ENCODE measurements around the gene SND1. TPM values are rescaled to one million over a fixed set of nuclear protein-coding genes. Genes with fewer than 3 reads are reported as not detected.

Gene SND1
- polyA plus RNA-seq, 4 donors: 47.2 to 148 (median 92.2) TPM

GRCh38 chr7:127713758-127714157, 61.8 kb downstream of the SND1 start:
- Histone ChIP-seq H3K4me3 (ENCODE audit: low read depth in 1 of 3, low read length in 3 of 3) (no peak overlapping the region), H3K27ac (ENCODE audit: low read depth in 1 of 3, low read length in 2 of 3) (no peak overlapping the region), H3K36me3 (ENCODE audit: control insufficient read depth in 3 of 3, insufficient read depth in 2 of 3, low read depth in 1 of 3, low read length in 3 of 3) (peaks cover 0 to 21% (median 10%) of the 10 kb centered on the region in 3 donors), H3K4me1 (ENCODE audit: control insufficient read depth in 3 of 3, insufficient read depth in 2 of 3, low read depth in 1 of 3, low read length in 2 of 3) (no peaks in the 10 kb centered on the region), H3K27me3 (ENCODE audit: control insufficient read depth in 3 of 3, insufficient read depth in 3 of 3, low read length in 3 of 3) (no peaks in the 10 kb centered on the region), H3K9me3 (ENCODE audit: control insufficient read depth in 2 of 2, insufficient read depth in 1 of 2, low read depth in 1 of 2, low read length in 1 of 2) (peaks cover 0 to 3% of the 10 kb centered on the region in 2 donors)
- DNase-seq (no peak), FAIRE-seq (no peak)
- WGBS, 3 donors: 89 to 96% (median 96%) methylated on average over 6 of the region's 6 CpGs

- Histone ChIP-seq H3K27ac (ENCODE audit: low read depth in 1 of 3, low read length in 2 of 3) (no peak overlapping the region), H3K4me3 (ENCODE audit: low read depth in 1 of 3, low read length in 3 of 3) (no peak overlapping the region), H3K36me3 (ENCODE audit: control insufficient read depth in 3 of 3, insufficient read depth in 2 of 3, low read depth in 1 of 3, low read length in 3 of 3) (peaks cover 2 to 20% (median 8%) of the 10 kb centered on the region in 3 donors), H3K27me3 (ENCODE audit: control insufficient read depth in 3 of 3, insufficient read depth in 3 of 3, low read length in 3 of 3) (no peaks in the 10 kb centered on the region), H3K4me1 (ENCODE audit: control insufficient read depth in 3 of 3, insufficient read depth in 2 of 3, low read depth in 1 of 3, low read length in 2 of 3) (no peaks in the 10 kb centered on the region), H3K9me3 (ENCODE audit: control insufficient read depth in 2 of 2, insufficient read depth in 1 of 2, low read depth in 1 of 2, low read length in 1 of 2) (peaks cover 0 to 3% of the 10 kb centered on the region in 2 donors)
- DNase-seq (no peak), FAIRE-seq (no peak)
- 74 to 93% (median 82%) methylated on average over 3 of the region's 3 CpGs for WGBS, 3 donors
Observed at GRCh38 chr7:127715272-127715671, 63.3 kb downstream of the SND1 start.

GRCh38 chr7:127715901-127716300, 63.9 kb downstream of the SND1 start:
- H3K4me1 ChIP-seq (ENCODE audit: control insufficient read depth in 3 of 3, insufficient read depth in 2 of 3, low read depth in 1 of 3, low read length in 2 of 3): no peaks in the 10 kb centered on the region
- peaks cover 0 to 2% of the 10 kb centered on the region in 2 donors for H3K9me3 ChIP-seq (ENCODE audit: control insufficient read depth in 2 of 2, insufficient read depth in 1 of 2, low read depth in 1 of 2, low read length in 1 of 2)
- 95 to 97% (median 96%) methylated on average over 1 of the region's 1 CpG for WGBS, 3 donors
- peaks cover 2 to 20% (median 9%) of the 10 kb centered on the region in 3 donors for H3K36me3 ChIP-seq (ENCODE audit: control insufficient read depth in 3 of 3, insufficient read depth in 2 of 3, low read depth in 1 of 3, low read length in 3 of 3)
- no peak overlapping the region for H3K27ac ChIP-seq (ENCODE audit: low read depth in 1 of 3, low read length in 2 of 3)
- no peak for DNase-seq
- H3K27me3 ChIP-seq (ENCODE audit: control insufficient read depth in 3 of 3, insufficient read depth in 3 of 3, low read length in 3 of 3): no peaks in the 10 kb centered on the region
- H3K4me3 ChIP-seq (ENCODE audit: low read depth in 1 of 3, low read length in 3 of 3): no peak overlapping the region
- FAIRE-seq: no peak

- Histone ChIP-seq H3K36me3 (ENCODE audit: control insufficient read depth in 3 of 3, insufficient read depth in 2 of 3, low read depth in 1 of 3, low read length in 3 of 3) (peaks cover 8 to 25% (median 11%) of the 10 kb centered on the region in 3 donors), H3K27ac (ENCODE audit: low read depth in 1 of 3, low read length in 2 of 3) (no peak overlapping the region), H3K9me3 (ENCODE audit: control insufficient read depth in 2 of 2, insufficient read depth in 1 of 2, low read depth in 1 of 2, low read length in 1 of 2) (no peaks in the 10 kb centered on the region), H3K4me3 (ENCODE audit: low read depth in 1 of 3, low read length in 3 of 3) (no peak overlapping the region), H3K4me1 (ENCODE audit: control insufficient read depth in 3 of 3, insufficient read depth in 2 of 3, low read depth in 1 of 3, low read length in 2 of 3) (no peaks in the 10 kb centered on the region), H3K27me3 (ENCODE audit: control insufficient read depth in 3 of 3, insufficient read depth in 3 of 3, low read length in 3 of 3) (no peaks in the 10 kb centered on the region)
- no peak for FAIRE-seq
- 93 to 97% (median 95%) methylated on average over 6 of the region's 6 CpGs for WGBS, 3 donors
- DNase-seq: no peak
Observed at GRCh38 chr7:127717502-127718339, 65.7 kb downstream of the SND1 start.

GRCh38 chr7:127718340-127718679, 66.3 kb downstream of the SND1 start:
- Histone ChIP-seq H3K4me3 (ENCODE audit: low read depth in 1 of 3, low read length in 3 of 3) (no peak overlapping the region), H3K9me3 (ENCODE audit: control insufficient read depth in 2 of 2, insufficient read depth in 1 of 2, low read depth in 1 of 2, low read length in 1 of 2) (no peaks in the 10 kb centered on the region), H3K36me3 (ENCODE audit: control insufficient read depth in 3 of 3, insufficient read depth in 2 of 3, low read depth in 1 of 3, low read length in 3 of 3) (peaks cover 8 to 25% (median 13%) of the 10 kb centered on the region in 3 donors), H3K27ac (ENCODE audit: low read depth in 1 of 3, low read length in 2 of 3) (no peak overlapping the region), H3K27me3 (ENCODE audit: control insufficient read depth in 3 of 3, insufficient read depth in 3 of 3, low read length in 3 of 3) (no peaks in the 10 kb centered on the region), H3K4me1 (ENCODE audit: control insufficient read depth in 3 of 3, insufficient read depth in 2 of 3, low read depth in 1 of 3, low read length in 2 of 3) (no peaks in the 10 kb centered on the region)
- DNase-seq (no peak), FAIRE-seq (no peak)
- 96 to 97% (median 96%) methylated on average over 7 of the region's 7 CpGs for WGBS, 3 donors

- Histone ChIP-seq H3K9me3 (ENCODE audit: control insufficient read depth in 2 of 2, insufficient read depth in 1 of 2, low read depth in 1 of 2, low read length in 1 of 2) (no peaks in the 10 kb centered on the region), H3K4me3 (ENCODE audit: low read depth in 1 of 3, low read length in 3 of 3) (no peak overlapping the region), H3K36me3 (ENCODE audit: control insufficient read depth in 3 of 3, insufficient read depth in 2 of 3, low read depth in 1 of 3, low read length in 3 of 3) (peaks cover 4 to 36% (median 19%) of the 10 kb centered on the region in 3 donors), H3K4me1 (ENCODE audit: control insufficient read depth in 3 of 3, insufficient read depth in 2 of 3, low read depth in 1 of 3, low read length in 2 of 3) (no peaks in the 10 kb centered on the region), H3K27ac (ENCODE audit: low read depth in 1 of 3, low read length in 2 of 3) (no peak overlapping the region), H3K27me3 (ENCODE audit: control insufficient read depth in 3 of 3, insufficient read depth in 3 of 3, low read length in 3 of 3) (no peaks in the 10 kb centered on the region)
- WGBS, 3 donors: 88 to 92% (median 92%) methylated on average over 3 of the region's 3 CpGs
- FAIRE-seq: no peak
- DNase-seq: no peak
Observed at GRCh38 chr7:127726476-127726875, 74.5 kb downstream of the SND1 start.

GRCh38 chr7:127730658-127731276, 78.8 kb downstream of the SND1 start:
- DNase-seq (no peak), FAIRE-seq (no peak)
- H3K9me3 ChIP-seq (ENCODE audit: control insufficient read depth in 2 of 2, insufficient read depth in 1 of 2, low read depth in 1 of 2, low read length in 1 of 2): no peaks in the 10 kb centered on the region
- H3K36me3 ChIP-seq (ENCODE audit: control insufficient read depth in 3 of 3, insufficient read depth in 2 of 3, low read depth in 1 of 3, low read length in 3 of 3): peaks cover 0 to 40% (median 21%) of the 10 kb centered on the region in 3 donors
- 95 to 97% (median 96%) methylated on average over 13 of the region's 13 CpGs for WGBS, 3 donors
- H3K4me1 ChIP-seq (ENCODE audit: control insufficient read depth in 3 of 3, insufficient read depth in 2 of 3, low read depth in 1 of 3, low read length in 2 of 3): no peaks in the 10 kb centered on the region
- no peak overlapping the region for H3K27ac ChIP-seq (ENCODE audit: low read depth in 1 of 3, low read length in 2 of 3)
- H3K4me3 ChIP-seq (ENCODE audit: low read depth in 1 of 3, low read length in 3 of 3): no peak overlapping the region
- H3K27me3 ChIP-seq (ENCODE audit: control insufficient read depth in 3 of 3, insufficient read depth in 3 of 3, low read length in 3 of 3): no peaks in the 10 kb centered on the region

GRCh38 chr7:127731431-127732080, 79.6 kb downstream of the SND1 start:
- FAIRE-seq: no peak
- 85 to 87% (median 87%) methylated on average over 10 of the region's 10 CpGs for WGBS, 3 donors
- peaks cover 0 to 37% (median 21%) of the 10 kb centered on the region in 3 donors for H3K36me3 ChIP-seq (ENCODE audit: control insufficient read depth in 3 of 3, insufficient read depth in 2 of 3, low read depth in 1 of 3, low read length in 3 of 3)

More at GRCh38 chr7:127731431-127732080, 79.6 kb downstream of the SND1 start:
- no peaks in the 10 kb centered on the region for H3K27me3 ChIP-seq (ENCODE audit: control insufficient read depth in 3 of 3, insufficient read depth in 3 of 3, low read length in 3 of 3)
- H3K9me3 ChIP-seq (ENCODE audit: control insufficient read depth in 2 of 2, insufficient read depth in 1 of 2, low read depth in 1 of 2, low read length in 1 of 2): no peaks in the 10 kb centered on the region
- no peak overlapping the region for H3K27ac ChIP-seq (ENCODE audit: low read depth in 1 of 3, low read length in 2 of 3)
- no peak for DNase-seq
- H3K4me1 ChIP-seq (ENCODE audit: control insufficient read depth in 3 of 3, insufficient read depth in 2 of 3, low read depth in 1 of 3, low read length in 2 of 3): no peaks in the 10 kb centered on the region
- H3K4me3 ChIP-seq (ENCODE audit: low read depth in 1 of 3, low read length in 3 of 3): no peak overlapping the region
